Left forelimb (tissue), 1 donor: ENCODE data around the gene CCDC192.
"Not testable (repeated sequence)": the region's sequence is repeated elsewhere in the genome, so short reads cannot be mapped to it uniquely, and the experiment has no call there.

ENCODE experiments used
- DNase-seq: peaks from one replicate; pipeline ENCODE4 v3.0.0-alpha.2; 2018; ENCODE audit warnings: low spot score

The CCDC192 gene

DNA sequence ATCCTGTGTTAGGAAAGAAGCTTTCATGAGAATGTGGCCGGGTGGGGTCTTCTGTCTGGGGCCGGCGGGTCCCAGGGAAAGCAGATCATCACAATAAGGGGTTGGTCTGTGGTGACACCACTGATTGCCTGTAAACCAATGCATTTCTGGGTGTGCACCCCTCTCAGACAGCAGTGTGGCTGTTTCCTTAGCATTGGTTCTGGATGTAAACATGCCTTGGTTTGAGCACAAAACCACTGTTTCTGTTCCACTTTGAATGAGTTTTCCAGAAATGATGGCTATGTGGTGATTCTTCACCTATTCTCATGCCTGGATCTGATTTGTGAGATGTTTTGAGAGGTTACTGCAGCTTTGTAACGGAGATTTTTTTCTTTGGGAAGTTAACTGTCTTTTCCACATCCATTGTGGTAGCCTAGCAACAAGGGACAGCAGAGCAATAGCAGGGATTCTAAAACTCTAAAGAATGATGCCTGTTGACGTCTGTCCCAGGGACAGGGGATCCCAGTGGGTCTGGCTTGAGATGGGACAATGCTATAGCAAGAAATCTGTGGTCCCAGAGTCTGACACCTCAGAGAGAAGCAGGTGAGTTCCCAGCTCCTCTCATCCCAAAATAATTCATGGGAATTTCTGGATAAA lies at the start of gene CCDC192:
TSS of gene CCDC192 (plus strand) at position 466 of the 636 bp plus-strand sequence. CDS start at position 521, 55 bp downstream.
- no peak for DNase-seq

GRCh38 chr5:127656825-127657224 lies 46.4 kb upstream of the CCDC192 start:
- no peak for DNase-seq

DNA sequence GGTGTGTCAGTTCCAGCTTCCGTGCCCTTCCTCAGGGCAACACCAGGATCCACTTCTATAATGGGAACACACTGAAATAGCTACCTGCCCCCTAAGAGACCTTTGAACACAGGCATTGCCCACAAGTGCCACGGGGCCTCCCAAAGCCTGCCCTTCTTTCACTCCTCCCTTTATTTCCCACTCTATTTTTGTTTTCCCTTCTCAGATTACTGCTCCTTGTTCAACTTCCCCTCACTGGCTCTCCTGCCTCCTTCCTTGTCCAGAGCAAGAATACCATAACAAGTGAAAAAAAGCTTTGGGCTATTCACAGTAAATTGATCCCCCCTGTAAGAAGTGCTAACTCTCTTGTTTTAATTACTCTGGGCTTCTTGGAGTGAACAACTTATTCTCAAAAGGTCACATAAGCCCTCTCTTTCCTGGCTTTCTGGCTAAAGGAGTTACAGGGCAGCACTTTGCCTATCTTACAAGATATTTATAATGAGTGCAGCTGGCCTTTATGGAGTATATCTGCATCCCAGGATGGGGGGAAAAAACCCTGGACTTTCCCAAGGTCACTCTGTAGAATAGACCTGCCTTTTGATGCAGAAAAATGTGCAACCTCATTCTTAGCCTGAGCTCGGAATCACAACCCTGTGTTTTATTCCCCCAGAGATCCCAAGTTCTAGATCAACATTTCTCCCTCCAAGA lies 43.0 kb upstream of the CCDC192 start:
- no peak for DNase-seq

DNA sequence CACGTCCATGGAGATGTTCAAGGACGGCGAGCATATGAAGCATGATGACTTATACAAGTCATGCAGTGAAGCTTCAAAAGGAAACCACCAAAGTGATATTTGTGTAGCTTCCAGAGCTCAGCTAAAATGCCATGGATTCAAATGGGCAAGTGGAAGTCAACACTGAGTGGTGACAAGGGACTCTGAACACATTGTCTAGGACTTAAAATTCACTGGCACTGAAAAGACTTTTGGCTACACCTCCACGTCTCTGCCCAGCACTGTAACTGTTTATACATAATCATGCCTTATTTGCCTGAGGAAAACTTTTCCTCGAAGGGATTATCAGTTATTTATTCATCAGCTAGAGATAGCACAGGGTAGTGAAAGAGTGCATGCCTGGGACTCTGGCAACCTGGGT lies 39.1 kb upstream of the CCDC192 start:
- DNase-seq: no peak

GRCh38 chr5:127665641-127666040 lies 37.5 kb upstream of the CCDC192 start:
- DNase-seq: no peak

DNA sequence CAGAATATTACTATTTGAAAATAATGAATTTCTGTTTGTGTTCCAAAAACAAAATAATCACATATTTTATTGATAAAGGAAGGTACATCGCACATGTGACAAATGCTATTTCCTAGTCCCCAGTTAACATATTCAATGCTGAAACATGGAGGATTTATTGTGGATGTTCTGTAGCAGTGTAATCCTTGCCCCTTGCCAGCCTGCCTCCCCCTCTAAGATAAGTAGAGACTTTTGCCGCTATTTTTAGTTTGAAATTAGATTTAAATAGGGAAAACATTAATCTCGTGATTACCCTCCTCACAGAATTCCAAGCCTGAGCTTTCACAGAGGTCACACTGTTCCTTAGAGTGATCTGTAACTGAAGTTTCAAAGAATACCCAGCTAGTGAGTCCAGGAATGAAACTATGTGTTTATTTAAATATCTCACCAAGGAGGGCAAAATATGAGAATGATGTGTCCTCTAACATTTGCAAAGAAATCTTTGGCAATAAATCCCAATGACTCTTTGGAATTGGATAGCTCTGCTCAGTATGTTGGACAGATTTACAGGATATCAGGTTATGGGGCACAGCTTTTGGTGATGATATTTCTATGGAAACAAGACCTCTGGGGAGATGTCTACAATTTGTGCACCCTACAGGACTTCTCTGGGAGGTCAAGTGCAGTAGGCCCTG lies 37.0 kb upstream of the CCDC192 start:
- no peak for DNase-seq

GRCh38 chr5:127667926-127668325 lies 35.3 kb upstream of the CCDC192 start:
- no peak for DNase-seq

GRCh38 chr5:127671218-127671617 lies 32.0 kb upstream of the CCDC192 start:
- DNase-seq: no peak

DNA sequence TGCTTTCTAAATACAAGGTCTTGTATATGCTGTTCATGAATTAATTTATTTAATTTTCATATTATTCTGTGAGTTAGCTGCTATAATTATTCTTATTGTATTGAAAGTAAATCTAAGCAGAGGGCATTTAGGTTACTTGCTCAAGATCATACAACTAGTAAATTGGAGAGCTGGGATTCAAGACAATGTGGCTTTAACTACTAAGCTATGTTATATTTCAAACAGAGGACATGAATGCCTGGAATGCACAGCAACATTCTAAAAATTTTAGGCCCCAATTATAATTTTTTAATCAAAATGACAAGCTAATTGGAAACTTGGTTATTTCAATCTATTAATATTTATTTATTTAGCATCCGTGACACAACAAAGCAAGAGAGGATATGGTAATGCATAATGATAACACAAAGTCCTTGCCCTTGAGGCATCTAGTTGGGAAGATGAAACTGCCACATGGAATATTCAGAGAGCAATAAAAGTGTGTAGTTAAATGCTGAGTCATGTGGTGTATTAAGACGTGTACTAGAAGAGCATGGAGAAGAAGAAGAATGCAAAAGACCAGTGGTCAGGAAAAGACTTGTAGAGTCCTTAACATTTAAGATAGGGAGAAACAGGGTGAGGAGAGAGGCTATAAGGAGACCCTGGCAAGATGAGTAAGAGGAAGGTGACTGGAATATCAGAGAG lies 29.9 kb upstream of the CCDC192 start:
- DNase-seq: no peak

DNA sequence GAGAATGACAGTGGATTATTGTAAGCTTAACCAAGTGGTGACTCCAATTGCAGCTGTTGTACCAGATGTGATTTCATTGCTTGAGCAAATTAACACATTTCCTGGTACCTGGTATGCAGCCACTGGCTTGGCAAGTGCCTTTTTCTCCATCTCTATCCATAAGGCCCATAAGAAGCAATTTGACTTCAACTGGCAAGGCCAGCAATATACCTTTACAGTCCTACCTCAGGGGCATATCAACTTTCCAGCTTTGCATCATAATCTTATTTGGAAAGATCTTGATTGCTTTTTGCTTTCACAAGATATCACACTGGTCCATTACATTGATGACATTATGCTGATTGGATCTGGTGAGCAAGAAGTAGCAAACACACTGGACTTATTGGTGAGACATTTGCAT lies 26.2 kb upstream of the CCDC192 start:
- DNase-seq: not testable (repeated sequence)

- not testable (repeated sequence) for DNase-seq
Observed at GRCh38 chr5:127679691-127680330, 23.4 kb upstream of the CCDC192 start.

DNA sequence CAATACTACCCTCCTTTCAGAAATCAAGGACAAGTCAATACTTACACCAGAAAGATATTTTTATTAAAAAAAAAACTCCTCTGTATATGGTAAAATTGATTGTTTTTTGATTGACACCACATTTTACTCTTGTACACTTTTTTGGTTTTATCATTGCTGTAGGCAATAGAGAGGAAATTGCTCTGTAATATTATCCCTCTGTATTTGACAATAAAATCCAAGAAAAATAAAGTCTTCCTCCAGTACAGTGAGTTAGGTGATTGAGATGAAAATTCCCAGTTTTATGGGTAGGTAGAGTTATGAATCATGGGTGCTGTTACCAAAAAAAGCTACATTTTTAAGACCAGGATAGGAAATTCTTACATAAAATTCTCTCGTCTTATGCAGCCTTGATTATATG lies 22.6 kb upstream of the CCDC192 start:
- no peak for DNase-seq

GRCh38 chr5:127683008-127683407 lies 20.2 kb upstream of the CCDC192 start:
- DNase-seq: no peak

DNA sequence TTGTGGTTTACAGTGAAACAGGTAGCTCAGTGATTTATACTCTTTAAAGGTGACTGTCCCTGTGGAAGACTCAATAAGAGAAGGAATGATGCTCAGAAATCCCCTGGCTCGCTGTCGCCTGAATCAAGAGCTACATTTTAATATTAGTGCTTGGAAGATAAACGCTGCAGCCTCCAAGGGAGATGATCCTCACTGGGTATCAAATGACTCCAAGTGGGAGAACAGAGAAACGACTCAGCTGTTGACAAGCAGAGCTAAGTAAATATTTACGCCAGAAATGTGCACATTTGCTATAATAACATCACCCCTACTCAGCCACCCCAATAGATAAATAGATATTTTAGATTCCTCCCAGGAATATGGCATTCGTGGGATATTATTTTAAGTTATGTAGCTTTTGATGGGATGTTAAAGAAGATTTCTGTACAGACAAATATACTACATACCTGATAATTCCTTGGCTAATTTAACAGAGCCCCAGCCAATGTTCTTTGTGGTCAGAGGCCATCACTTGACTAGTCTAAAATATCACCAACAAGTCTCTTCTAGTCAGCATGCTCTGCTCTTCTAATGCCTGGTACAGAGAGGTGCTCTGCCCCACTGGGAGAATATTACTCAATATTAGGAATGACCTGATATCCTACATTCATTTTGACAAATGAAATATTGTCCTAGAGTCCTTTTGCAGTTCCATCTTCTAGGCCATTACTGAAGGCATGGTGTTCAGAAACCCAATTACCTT lies 18.3 kb upstream of the CCDC192 start:
- DNase-seq: no peak

GRCh38 chr5:127685662-127686061 lies 17.5 kb upstream of the CCDC192 start:
- DNase-seq: no peak

GRCh38 chr5:127686424-127686823 lies 16.8 kb upstream of the CCDC192 start:
- DNase-seq: no peak

DNA sequence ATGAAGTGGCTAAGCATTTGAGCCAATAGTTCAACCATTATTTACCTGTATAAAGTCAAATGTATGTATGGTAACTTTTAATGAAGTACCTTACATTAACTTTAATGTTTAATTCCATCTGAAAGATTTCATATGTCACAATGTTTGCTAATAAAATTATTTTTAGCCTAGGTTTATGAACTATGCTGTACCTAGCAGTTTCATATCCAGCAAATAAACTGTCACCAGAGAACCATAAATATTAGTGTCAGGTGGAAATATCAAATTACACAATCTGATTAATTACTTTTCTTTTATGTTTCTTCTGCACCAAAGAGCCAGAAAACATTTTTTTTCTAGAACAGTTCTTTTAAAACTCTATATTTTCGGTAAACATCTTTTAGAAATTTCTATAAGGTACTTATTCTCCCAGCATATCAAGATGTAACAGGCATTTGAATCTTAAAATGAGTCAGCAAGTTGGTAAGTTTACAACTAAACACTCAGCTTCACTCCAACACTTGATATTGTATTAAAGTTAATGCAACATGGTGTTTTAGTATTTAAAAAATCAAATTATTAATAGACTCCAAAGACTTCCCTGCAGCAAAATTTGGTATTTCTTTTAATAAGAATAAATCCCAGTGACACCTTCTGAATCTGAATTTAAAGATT lies 8.5 kb upstream of the CCDC192 start:
- DNase-seq: no peak

- DNase-seq: no peak
Observed at GRCh38 chr5:127695346-127695745, 7.8 kb upstream of the CCDC192 start.

- no peak for DNase-seq
Observed at GRCh38 chr5:127696683-127697082, 6.5 kb upstream of the CCDC192 start.

DNA sequence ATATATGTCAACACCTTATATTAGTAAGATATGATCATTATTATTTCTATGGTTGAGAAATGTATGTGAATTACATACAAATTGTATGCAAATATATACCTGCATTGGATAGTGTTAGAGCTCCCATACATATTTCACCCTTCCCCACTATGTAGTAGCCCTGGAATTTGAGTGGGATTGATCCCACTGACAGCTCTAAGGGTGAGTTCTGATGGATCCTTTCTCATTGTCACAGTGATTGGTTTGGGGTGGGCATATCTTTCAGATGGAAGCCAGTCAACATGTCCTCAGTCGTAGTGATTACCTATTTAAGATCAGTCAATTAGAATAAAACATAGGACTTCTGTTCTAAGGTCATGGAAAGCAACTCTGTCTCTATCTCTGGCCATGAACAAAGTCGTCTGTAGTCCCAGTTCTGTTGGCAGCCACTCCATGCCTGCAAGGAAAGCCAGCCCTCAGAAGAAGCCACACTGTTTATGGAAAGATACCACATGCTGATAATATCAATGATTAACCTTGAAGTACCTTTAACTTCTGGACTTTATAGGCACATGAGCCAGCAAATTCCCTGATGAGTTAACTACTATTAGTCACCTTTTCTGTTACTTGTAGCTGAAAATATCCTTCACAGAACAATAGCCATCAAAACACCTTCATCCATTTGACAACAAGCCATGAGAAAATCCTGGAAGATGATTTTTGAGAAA lies 5.1 kb upstream of the CCDC192 start:
- DNase-seq: no peak
